Stimulated activated CD4-positive, alpha-beta T cell treated with anti-CD3 and anti-CD28 coated beads, Interleukin-12 subunit alpha, Interleukin-12 subunit beta, amount 100 ng/mL, for 24 hours (primary cell): ENCODE measurements around the gene NRK.
"Not testable (repeated sequence)": the region's sequence is repeated elsewhere in the genome, so short reads cannot be mapped to it uniquely, and the experiment has no call there.

Source experiments
- DNase-seq, 2 experiments: peaks; one replicate each; pipeline ENCODE4 v3.0.0-alpha.2; 2020; ENCODE audit warnings: low read depth in 2 of 2

Gene NRK

DNA sequence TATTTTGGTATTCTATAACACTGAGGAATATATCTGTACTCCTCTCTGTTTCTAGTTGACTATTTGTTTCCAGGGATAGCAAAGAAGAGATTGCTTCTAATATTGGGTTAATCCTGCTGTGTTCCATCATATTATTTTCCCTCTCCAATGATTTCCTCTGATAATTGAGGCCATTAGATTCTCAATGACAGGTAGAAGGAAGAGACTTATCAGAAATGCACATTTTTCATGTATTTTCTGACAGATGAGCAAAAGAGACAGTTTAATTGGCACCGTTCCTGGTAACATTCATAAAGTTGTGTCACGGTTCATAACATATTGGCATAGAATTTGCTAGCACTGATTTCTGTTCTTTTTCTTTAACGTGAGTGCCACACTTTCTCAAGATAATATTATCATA, 58.2 kb downstream of the NRK start:
- no peak for DNase-seq

DNA sequence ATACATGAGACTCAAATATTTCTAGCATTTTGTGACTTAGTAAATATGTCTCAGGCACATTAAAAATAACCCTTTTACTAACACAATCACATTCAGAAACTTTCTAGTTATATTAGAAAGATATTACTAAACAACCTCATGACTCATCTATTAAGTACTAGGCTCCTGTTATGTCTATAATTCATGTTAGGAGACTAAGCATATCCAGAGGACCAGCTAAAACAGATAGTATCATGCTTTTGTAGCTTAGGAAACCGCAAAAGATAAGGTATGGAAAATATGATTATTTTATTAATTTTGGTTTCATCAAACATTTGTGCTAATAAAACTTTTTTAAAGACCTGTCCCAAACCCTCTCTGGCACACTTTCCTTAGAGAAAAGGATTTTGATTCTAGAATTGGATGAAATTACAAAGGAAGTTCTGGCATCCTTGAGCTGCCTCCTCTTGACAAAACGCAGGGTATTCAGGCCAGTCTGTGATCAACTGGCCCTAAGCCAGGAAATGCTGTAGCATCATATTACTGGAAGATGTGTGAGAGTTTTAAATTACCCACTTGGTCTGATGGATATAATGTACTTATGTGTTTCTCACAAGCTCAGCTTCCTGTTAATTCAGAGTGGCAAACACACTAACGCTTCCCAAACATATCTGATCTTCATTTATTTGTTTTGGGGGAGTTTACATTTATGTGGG, 60.4 kb downstream of the NRK start:
- no peak for DNase-seq

DNA sequence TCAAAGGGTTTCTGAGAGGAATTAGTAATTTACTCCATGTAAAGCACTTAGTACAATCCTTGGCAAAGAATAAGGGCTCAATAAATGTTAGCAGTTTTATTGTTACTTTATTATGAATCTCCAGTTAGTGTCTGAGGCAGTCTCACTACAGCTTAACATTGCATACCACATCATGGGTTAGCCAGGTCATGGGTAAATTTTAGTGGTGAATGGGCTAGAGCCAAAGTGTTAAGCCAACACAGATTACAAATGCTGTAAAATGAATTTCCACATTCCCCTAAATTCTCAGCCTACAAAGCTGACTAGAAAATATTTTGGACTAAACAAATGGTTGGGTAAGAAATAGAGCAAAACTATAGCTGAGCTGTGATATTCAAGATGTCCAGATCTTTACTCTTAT, 72.4 kb downstream of the NRK start:
- DNase-seq = no peak

DNA sequence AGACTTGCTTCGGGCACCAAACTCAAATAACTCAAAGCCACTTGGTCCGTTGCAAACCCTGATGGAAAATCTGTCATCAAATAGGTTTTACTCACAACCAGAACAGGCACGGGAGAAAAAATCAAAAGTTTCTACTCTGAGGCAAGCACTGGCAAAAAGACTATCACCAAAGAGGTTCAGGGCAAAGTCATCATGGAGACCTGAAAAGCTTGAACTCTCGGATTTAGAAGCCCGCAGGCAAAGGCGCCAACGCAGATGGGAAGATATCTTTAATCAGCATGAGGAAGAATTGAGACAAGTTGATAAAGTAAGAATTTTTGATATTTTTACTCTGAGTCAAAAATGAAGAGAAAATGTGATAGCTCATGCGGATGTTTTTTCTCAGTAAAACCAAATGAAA, 87.2 kb downstream of the NRK start:
- DNase-seq = no peak

DNA sequence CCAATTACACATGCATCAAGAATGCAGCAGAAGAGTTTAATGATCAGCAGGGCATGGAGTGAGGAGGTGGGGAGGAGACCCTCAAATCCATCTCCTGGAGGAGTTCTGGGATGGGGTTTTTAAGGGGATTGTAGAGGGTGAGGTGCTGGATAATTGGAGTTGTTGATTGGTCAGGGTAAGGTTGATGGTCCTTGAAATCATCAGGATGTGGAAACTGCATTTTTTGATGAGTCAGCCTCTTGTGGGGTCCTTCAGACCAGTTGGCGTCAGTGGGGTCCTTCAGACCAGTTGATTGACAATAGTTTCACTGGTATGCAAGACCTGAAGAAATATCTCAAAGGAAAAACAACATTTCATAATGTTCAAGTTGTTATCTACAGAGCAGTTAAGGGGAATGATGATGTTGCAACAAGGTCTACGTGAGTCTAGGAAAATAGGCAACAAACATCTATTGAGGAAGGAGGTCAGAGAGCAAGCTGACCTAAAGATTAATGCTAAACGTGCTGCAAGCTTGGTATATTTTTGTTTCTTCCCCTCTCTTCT, 88.3 kb downstream of the NRK start:
- DNase-seq = no peak

DNA sequence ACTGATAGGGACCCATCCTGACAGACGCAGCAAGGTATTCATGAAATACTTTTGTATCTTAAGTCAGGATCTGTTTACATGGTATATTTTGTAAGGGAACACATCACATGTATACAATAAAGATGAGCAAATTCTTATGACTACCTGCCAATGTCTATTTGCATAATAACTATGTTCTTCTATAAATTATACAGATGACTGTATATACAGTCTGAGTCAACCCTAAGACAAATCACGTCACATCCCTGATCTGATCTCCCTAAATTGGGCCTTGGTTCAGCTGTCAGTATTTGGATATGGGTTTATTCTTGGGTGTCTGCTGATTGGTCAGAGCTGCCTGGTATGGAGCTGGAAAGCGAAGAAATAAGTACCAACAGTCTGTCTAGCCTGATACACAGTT, 122.9 kb downstream of the NRK start:
- no peak for DNase-seq

DNA sequence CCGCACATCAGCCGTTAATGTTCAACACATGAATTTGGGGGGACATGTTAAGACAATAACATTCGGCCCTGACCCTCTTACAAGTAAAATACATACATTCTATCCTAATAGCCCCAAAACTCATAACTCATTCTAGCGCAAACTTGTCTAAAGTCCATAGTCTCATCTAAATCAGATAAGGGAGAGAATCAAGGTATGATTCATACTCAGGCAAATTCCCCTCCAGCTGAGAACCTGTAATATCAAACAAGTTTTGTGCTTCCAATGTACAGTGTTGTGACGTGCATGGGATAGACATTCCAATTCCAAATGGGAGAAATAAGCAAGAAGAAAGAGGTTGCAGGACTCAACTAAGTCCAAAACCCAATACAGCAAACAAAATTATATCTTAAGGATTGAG, 147.1 kb downstream of the NRK start:
- DNase-seq = no peak

DNA sequence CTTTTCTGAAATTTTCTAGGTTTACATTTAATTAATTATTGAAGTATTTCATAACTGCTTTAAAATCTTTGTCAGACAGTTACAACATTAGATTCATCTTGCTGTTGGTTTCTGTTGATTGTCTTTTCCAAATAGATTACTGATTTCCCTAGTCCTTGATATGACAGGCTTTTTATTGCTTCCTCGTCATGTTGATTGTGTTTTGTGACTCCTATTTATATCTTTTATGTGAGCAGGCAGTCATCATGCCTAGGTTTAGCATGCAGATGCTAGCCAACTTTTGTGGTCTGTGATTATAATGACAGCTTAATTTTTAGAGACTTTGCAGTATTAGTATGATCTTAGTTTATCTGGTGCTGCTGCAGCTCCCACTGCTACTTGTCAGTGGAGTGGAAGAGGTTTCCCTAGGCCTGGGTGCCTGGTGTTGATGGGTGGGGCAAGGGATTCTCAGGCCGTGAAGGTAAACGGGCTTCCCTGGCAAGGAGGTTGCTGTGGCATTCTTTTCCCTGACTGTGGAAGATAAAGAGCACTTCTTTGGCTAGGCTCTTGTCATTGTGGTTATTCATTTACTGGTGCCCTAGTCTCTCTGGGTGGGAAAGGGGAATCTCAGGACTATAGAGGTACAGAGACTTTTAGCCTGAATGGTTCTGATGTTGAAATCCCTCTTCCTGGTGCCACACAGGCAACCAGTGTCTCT, 150.5 kb downstream of the NRK start:
- DNase-seq = no peak

DNA sequence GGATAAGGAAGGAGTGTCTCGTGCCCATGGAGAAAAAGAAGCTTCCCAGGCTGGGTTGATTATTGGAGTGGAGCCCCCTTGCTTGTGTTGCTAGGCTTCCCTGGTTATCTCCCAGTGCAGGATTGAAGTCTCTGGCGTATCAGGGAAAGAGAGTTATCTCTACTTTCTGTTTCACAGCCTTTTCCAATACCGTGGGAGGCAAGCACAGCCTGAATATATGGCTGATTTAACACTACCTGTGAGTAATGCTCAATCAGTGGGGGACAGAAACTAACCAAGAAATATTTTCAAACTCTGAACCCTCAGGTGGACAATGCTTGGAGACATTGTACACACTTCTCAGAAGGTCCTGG, 151.0 kb downstream of the NRK start:
- DNase-seq = no peak

DNA sequence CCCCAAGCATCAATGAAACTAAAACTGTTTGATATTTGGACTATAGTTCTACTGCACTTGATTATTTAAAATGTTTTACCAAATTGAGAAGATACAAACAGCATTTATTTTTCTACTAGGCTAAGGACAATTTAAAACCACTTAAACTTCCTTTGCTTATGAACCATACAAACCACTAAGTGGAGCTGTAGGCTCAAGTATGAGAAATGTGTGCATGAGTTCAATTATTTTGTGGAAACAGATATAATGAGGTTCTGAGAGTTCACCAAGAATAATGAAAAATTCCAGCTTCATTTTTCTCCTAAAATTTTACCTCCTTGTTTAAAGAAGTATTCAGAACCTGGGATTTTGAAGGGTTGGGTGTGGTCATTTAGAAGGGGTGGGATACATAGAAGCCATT, 153.0 kb downstream of the NRK start:
- DNase-seq = no peak

DNA sequence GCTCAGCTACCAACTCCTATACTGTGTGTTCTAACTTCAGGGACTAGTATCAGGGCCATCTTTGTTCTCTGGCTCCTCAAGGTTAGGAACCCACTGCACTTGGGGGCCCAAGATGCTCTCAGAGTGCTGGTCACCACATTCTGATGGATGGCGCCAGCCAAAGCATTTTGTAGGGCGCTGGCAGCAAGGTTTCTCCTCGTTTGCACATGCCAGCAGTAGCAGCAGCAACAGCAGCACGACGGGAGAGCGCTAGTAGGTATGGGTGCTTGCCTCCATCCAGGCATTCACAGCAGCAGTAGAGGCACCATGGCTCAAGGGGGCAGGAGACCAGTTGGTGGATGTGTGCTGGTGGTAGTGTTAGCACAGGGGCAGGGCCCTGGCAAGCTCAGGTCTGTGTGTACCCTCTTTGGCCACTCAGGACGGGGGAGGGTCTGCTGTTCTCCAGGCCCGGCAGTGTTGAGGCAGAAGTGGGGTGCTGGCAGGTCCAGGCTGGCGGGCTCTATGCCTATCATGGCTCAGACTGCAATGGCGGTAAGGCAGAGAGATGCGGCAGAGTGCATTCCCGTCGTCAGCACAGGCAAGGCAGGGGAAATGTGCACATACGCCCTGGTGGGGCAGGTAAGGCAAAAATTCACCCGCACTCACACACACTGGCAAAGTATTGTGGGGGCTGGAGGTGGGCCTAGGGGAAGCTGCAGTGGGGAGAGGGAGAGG, 159.6 kb downstream of the NRK start:
- no peak for DNase-seq

DNA sequence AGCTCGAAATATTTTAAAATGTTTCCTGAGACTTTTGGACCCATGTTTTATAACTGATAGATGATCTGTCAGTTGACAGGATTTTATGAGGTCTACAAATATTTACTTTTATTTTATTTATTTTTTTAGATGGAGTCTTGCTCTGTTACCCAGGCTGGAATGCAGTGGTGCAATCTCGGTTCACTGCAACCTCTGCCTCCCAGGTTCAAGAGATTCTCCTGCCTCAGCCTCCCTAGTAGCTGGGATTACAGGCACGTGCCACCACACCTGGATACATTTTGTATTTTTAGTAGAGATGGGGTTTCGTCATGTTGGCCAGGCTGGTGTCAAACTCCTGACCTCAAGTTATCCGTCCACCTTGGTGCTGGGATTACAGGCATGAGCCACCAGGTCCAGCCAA, 166.1 kb downstream of the NRK start:
- DNase-seq = not testable (repeated sequence)

DNA sequence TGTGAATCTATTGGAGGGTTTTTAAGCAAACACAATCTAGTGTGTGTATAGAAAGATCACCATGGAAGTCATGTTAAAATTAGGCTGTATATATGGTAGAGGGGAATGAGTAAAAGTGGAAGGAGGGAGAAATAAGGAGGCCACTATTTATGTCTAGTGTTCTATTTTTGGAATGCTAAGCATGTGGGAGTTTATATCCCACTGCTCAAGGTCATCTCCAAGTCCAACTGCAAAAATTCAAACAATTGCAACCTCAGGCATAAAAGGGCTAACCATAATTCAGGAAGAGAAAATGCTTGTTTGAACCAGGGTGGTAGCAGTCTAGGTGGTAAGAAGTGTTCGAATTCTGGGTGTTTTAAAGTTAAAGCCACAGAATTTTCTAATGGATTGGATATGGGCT, 177.0 kb downstream of the NRK start:
- DNase-seq = no peak

DNA sequence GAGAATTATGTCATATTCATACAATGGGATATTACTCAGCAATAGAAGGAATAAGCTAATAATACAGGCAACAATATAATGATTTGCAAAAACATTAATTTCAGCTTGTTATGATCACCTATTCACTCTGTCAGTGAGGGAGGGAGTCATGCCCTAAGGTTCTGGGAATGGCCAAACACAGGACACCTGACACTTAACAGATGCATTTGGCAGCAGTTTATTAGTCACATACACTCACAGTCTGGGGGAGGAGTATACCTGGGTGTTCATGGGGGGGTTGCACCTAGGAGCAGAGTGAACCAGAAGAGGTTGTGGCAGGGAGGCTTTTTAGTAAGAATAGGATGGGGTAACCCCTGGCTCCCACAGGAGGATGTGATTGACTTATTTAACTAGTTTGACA, 177.9 kb downstream of the NRK start:
- no peak for DNase-seq

DNA sequence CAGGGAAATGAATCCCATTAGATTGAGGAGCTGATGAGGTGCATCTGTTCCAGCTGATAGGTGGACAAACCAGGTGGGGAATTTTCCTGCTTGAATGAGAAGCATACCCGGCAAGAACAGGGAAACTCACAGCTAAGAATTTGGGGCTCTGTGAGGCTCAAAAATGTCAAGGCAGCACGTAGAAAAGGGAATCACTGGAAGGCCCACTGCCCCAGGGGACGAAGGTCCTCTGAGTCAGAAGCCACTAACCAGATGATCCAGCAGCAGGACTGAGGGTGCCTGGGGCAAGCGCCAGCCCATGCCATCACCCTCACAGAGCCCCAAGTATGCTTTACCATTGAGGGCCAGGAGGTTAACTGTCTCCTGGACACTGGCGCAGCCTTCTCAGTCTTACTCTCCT, 178.3 kb downstream of the NRK start:
- not testable (repeated sequence) for DNase-seq

DNA sequence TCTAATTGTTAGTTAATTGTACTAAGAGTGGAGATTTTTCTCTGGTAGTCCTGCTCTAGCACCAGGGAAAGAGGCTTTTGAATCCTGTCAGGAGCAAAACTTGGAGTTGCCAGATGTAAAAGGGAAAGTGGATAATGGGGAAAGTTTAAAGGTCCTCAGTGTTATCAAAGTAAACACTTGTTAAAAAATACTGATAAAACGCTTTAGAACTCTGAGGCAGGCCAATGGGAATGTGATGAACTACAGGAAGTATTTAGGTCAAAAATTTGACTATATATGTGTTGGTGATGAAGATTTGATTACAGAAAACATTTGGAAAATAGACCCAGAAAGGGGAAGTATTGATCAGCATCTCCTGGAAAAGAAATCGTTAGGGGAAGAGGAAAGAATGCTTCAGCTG, 183.3 kb downstream of the NRK start:
- DNase-seq = no peak

DNA sequence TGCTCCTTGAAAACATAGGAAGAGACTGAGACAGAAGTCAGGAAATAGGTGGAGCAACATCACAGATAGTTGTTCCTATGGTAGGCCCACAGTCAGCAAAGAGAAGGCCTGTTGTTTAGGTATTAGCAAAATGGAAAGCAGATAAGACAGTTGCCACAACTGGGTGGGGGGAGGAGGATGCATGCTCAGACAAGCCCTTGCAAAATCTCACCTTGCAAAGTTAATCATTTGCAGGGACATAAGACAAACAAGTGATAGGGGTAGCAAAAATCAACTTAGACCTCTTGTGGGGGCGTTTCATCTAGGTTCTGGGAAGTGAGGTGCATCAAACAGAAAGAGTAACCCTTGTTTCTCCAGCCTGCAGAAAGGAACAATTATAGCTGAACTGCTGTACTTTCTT, 185.5 kb downstream of the NRK start:
- no peak for DNase-seq
